Body of pancreas (tissue), 4 donors: ENCODE data around the gene SH2D3A.

Source experiments
- POLR2A ChIP-seq, 3 donors: fragments of 450-650 bp; IDR thresholded peaks; one replicate each; pipeline ENCODE4 v1.6.1; 2016; ENCODE audit warnings: antibody characterized with exemption in 3 of 3, mild to moderate bottlenecking in 2 of 3
- TF ChIP-seq, protein P1 (sequence below), 7 experiments: fragments of 450-650 bp in 4 of 7; fragments of 200-600 bp in 3 of 7; sonication (generic) in 3 of 7; IDR thresholded peaks; one replicate each; pipeline ENCODE4 v1.5.1; 2016 to 2019; ENCODE audit warnings: antibody characterized with exemption in 7 of 7

DNA sequence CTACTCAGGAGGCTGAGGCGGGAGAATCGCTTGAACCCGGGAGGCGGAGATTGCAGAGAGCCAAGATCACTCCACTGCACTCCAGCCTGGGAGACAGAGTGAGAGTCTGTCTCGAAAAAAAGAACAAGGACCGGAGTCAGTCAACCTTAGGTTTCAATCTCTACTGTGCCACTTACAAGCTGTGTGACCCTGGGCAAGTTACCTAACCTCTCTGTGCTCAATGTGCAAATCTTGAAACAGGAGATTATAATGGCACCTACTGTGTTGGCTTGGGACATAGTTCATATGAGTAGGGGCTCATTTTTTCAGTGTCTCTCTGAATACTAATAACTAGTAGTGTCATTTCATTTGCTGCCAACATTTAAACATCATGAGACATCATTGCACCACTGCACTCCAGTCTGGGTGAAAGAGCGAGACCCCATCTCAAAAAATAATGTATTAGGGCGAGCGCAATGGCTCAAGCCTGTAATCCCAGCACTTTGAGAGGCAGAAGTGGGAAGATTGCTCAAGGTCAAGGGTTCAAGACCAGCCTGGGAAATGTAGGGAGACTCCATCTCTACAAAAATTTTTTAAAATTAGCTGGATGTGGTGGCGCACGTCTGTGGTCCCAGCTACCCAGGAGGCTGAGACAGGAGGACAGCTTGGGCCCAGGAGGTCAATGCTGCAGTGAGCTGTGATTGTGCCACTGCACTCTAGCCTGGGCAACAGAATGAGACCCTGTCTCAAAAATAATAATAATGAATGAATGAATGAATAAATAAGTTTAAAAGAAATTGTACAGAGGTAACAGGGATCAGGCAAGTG is 52.3 kb downstream of the SH2D3A start:
- TF ChIP-seq, protein P1, sequence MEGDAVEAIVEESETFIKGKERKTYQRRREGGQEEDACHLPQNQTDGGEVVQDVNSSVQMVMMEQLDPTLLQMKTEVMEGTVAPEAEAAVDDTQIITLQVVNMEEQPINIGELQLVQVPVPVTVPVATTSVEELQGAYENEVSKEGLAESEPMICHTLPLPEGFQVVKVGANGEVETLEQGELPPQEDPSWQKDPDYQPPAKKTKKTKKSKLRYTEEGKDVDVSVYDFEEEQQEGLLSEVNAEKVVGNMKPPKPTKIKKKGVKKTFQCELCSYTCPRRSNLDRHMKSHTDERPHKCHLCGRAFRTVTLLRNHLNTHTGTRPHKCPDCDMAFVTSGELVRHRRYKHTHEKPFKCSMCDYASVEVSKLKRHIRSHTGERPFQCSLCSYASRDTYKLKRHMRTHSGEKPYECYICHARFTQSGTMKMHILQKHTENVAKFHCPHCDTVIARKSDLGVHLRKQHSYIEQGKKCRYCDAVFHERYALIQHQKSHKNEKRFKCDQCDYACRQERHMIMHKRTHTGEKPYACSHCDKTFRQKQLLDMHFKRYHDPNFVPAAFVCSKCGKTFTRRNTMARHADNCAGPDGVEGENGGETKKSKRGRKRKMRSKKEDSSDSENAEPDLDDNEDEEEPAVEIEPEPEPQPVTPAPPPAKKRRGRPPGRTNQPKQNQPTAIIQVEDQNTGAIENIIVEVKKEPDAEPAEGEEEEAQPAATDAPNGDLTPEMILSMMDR (IDR thresholded peaks at IDR 0.05) = no peak
- TF ChIP-seq POLR2A (IDR thresholded peaks at IDR 0.05) = no peak
